Muscle of arm (tissue), 12 donors: ENCODE data around the gene CALB2. TPM values are rescaled to one million over a fixed set of nuclear protein-coding genes. Genes with fewer than 3 reads are reported as not detected.
"Not testable (repeated sequence)": the region's sequence is repeated elsewhere in the genome, so short reads cannot be mapped to it uniquely, and the experiment has no call there.

Source experiments
- DNase-seq: peaks from one replicate; pipeline ENCODE4 v3.0.0-alpha.2; 2013
- polyA plus RNA-seq, 12 donors: library from polyadenylated mRNA; unstranded; fragments of 120-200 nt; gene quantifications; one replicate each; pipeline ENCODE4 v1.2.1, GENCODE V29; 2013; ENCODE audit not compliant: insufficient read length in 12 of 12

Gene CALB2
- polyA plus RNA-seq, 12 donors, result 0.45 to 1.4 (median 0.71) TPM; not detected in 2

DNA sequence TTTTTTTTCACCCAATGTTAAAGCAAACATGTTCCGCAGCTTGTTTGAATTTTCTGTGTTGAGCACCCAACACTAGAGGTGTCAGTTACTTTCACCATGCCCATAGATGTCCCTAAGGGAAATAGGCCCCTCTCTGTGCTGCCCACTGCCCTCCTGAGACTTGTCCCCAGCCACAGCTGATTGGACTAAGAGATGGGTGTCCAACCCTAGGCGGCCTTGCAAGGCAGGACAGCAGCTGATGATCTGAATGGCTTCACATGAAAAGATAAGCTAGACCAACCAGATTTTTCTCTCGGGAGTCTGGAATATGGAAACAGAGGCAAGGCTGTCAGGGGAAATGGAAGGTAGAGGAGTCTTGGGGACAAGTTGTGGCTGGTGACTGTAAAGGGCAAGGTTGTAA, 6.1 kb upstream of the CALB2 start:
- no peak for DNase-seq

DNA sequence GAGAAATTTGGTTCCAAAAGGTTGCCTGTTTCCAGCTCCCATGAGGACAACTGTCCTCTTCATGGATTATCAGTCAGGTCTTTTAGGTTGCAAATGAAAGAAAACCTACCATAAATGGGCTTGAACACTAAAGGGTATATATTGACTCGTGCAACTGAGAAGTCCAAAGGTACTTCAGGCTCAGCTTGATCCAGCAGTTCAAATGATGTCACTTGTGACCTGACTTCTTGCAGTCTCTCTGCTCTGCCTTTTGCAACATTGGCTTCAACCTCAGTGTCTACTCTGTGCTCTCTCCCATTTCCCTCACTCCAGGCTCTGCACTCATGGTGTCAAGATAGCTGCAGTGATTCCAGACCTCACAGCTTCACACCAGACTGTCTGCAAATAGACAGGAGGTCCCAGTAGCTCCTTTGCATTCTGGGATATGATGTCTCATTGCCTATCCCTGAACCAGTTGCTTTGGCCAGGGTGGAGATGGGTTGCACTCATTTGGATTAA, 5.5 kb upstream of the CALB2 start:
- no peak for DNase-seq

DNA sequence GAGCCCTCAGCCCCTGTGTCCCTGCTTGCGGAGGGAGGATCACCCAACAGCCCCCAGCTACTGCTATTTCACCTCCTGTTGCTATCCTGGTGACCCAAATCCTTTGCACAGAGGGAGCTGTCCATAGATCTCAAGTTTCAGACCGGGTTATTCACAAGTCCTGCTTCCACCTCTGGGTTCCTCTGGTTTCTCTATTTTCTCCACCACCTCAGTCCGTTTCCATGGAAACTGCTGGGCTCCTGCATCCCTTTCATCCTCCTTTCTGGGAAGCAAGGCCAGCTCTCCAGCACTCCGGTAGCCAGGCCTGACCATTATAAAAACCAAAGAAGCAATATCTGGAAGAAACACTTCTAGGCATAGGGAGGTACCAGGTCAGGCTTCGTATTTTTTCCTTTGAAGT, 4.8 kb upstream of the CALB2 start:
- DNase-seq, result no peak

DNA sequence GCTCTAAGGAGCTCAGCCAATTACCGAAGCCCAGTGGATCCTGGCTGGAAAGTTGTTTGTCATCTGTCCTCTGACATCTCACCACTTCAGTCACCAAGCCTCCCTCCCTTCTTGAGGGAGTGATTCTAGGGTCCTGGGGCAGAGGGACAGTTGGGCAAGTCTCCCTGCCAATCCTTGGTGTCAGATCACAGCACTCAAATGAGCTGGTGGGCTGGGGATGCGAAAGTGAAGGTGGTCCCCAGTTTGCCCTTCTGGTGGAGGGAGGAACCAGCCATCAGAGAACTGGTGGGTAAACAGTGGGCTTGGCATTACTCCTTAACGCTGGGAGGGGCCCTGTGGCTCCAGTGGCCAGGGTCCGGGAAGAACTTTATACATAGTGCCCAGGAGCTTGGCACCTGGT, 4.4 kb upstream of the CALB2 start:
- no peak for DNase-seq

DNA sequence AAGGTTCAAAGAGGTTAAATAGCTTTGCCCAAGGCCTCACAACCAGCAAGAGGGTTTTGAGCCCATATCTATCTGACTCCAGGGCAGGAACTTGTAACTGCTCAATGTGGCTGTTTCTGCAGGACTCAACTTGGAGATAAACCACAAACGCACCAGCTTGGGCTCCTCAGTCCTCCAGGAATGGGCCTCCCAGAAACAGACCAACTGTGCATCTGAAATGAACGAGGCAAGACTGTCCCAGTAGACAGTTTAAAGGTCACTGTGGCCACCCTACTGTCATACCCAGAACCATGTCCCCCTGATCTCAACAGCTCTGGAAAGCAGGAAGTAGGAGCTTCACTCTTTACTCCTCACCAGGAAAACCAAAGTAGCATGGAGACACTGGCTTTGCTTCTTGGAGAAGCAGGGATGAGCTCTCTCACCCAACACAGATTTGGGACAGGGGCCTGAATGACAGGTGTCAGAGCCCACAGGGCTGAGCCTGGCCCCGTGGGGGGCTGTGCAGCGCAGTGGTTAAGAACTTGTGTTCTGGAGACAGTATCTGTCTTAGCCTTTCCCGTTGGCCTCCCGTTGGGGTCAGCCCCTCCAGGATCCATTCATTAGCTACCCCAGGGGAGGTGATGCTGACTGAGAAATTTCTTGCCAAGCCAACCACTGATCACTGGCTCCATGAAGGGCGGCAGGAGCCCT, 2.3 kb upstream of the CALB2 start:
- DNase-seq, result no peak

DNA sequence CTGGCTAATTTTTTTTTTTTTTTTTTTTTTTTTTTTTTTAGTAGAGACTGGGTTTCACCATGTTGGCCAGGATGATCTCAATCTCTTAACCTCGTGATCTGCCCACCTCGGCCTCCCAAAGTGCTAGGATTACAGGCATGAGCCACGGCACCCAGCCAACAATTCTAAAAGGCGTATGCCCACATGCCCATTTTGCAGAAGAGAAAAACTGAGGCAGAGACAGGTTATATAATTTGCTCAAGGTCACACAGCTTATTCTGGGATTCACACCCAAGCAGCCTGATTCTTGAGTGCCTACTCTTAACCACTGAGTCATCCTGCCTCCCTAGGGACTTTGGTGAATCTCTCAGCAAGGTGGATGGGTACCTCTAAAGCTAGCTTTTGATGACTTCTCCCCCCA, 1.6 kb upstream of the CALB2 start:
- DNase-seq, result not testable (repeated sequence)

DNA sequence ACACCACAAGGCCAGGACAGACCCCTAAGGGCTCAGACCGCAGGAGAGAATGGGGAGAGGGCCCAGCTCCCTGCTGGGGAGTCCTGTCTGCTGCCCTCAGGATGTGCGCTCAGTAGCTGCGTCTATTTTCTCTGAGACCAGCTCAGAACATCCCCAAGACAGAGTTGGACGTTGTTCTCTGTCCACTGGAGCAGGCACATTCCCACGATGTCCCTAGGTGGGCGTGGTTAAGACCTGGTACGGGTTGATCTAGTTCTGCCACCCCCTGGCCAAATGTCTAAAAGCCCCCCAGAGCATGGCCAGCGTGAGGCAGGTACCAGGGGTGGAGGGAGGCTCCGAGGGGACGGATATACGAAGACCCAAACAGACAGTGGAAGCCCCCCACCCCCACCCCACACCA, 842 bp upstream of the CALB2 start:
- DNase-seq, result no peak

DNA sequence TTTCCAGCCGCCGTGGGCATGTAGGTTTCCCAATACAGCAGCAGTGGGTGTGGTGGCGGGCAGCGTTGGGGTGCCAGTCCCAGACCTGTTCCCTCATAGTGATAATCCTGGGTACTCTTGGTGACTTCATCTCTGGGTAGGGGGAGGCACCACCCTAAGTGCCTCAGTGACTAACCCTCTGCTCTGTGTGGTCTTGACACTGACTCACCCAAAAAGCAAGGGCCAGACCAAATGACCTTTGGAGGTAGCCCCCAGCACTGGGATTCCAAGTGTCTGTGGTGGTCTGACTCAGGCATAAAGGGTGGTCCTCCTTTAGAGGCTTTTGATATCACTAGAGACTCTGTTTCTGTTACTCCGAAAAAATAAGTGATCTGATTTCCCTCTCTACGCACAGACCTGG, 908 bp downstream of the CALB2 start:
- no peak for DNase-seq

DNA sequence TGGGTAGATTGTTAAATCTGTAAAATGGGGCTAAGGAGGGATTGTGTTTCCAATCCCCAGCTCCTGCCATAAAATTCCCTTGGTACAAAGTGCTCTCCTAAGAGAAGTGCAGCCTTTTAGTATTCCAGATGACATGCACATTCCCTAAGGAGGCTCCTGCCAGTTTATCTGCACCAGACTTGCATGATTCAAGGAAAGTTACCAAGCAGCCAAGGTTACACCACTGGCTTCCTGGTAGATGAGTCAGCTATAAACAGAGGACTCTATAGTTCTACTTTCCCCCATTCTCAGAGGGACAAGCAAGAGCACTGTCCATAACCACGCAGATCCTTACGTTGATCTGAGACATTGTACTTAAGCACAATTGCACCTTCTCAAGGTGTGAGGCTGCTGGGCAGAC, 1.9 kb downstream of the CALB2 start:
- no peak for DNase-seq

DNA sequence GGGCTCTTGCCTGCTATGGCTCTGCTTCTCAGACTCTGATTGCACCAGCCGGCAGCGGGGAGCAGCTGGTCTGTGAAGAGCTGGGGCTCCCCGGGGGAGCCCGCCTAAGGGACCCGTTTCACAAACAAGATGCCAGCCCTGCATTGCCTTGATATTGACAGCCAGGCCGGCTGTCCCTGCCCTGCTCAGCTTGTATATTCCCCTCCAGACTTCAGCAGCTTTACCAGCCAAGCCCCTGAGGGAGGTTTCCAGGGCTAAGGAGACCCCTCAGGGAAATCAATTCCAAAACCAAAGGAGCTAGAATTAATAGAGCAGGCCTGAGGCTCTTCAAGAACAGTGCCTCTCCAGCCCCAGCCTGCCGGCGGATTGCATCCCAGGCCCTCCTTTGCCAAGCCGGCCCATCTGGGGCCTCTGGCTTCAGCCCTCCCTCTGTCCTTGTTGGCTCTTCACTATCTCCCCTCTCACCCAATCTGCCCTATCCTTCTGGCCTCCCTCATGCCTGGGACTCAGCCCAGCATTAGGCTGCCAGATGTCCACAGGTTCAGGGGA, 5.7 kb downstream of the CALB2 start:
- no peak for DNase-seq

DNA sequence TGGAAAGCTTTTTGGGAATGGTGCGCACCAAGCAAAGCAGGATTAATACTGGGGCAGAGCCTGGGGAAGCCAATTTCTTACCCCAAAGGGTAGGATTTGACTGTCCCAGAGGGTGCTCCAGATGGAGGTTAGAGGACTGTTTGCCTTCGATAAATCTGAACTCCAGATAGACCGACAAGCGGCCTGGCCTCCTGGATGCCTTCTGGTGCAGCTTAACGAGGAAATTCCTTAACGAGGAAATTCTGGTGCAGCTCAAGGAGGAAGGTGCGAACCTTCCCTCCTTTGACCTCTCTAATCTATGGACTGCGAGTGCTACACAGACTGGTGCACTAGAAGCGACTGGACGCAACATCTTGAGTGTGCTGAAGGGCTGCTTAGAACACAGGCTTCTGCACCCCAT, 6.5 kb downstream of the CALB2 start:
- DNase-seq, result no peak

DNA sequence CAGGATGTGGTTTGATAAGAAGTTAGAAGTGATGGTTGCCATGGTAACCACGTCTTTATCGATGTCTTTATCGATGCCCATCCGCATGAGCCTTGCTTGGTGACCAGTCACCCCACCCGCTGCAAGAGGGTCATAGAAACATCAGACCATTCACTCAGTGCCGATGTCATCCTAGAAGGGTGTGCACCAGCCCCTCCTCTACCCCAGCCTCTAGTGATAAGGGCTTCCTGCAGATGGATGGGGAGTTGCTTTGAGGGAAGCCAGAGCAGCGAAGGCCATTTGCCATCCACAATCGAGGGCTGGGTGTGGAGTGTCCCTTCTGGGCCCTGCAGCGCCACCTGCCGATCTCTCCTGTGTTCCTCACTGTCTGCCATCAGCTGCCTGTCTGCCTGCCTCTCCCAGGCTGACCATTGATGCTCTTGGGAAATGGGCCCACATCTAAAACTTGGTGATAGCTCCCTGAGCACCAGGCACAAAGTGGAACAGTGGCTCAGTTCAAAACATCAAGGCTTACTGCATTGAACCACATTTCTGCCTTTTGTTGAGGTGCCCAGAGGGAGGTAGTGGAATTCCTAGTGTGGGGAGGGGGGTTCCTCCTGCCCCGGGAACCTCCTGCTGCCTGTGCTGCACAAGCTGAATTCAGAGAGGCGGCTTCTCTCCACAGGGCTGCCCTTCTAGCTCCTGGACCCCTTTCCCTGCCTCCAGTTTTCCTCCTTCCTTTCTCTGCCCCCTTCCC, 8.9 kb downstream of the CALB2 start:
- DNase-seq, result no peak

DNA sequence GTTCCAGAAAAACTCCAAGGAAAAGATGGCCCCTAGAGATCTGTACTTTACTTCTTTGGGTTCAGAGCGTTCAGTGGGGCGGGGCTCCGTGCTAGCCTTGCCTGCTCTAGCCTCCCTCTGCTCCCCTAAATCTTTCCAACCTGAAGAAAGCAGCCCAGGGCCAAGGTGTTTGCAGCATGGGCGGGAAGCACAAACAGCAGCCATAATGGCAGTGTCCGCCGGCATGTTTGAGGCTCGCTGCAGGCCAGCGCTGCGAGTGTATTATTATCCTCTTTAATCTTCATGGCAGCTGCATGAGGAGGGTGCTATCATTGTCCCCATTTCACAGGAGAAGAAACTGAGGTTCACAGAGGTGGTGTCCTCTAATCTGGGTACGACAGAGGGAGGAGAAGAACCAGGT, 10.4 kb downstream of the CALB2 start:
- no peak for DNase-seq

DNA sequence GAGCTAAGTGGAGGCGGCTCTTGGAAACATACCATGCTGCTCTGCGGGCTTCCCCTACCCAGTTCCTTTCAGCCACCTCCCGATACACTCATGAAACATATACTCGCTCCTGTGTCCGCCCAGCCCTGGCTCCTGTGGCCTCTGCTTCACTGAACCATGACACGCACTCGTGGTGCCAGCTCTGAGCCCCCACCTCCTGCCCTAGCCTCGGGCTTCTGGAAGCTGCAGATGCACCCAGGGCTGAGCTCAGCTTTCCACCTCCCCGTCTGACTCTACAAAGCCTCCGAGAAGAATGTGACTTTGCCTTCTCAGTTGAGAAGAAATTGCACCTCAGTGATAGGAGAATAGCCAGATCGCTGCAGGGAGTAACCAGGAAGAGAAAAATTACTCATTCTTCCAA, 11.0 kb downstream of the CALB2 start:
- DNase-seq, result no peak

DNA sequence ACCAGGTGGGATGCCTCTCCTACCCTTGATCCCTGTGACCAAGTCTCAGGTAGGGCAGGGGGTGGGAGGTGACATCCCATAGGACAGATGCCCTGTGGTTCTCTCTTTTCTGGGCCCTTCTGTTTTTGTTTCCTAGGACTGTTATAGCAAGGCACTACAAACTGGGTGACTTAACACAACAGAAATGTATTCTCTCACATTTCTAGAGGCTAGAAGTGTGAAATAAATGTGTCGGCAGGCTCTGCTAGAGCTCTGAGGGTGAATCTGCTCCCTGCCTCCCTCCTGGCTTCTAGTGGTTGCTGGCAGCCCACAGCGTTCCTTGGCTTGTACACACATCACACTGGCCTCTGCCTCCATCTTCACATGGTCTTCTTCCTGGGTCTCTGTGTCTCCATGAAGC, 12.7 kb downstream of the CALB2 start:
- no peak for DNase-seq

DNA sequence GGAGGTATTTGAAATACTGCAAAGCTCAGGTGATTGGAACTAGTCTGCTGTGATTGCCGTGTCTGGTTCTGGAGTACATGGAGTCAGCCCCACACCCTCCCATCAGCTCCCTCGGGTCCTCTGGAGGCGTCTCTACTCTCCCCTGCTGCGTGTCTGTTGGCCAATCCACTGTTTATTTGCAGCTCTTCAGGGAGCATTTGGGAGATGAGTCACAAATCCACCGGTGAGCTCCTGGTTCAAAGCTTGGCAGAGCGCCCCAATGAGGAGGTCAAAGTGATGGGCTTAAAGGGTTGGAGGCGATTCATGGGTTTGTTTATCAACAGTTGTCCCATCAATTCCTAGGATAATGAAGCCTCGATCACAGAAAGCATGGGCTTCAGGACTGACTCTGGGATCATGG, 14.6 kb downstream of the CALB2 start:
- DNase-seq, result no peak

DNA sequence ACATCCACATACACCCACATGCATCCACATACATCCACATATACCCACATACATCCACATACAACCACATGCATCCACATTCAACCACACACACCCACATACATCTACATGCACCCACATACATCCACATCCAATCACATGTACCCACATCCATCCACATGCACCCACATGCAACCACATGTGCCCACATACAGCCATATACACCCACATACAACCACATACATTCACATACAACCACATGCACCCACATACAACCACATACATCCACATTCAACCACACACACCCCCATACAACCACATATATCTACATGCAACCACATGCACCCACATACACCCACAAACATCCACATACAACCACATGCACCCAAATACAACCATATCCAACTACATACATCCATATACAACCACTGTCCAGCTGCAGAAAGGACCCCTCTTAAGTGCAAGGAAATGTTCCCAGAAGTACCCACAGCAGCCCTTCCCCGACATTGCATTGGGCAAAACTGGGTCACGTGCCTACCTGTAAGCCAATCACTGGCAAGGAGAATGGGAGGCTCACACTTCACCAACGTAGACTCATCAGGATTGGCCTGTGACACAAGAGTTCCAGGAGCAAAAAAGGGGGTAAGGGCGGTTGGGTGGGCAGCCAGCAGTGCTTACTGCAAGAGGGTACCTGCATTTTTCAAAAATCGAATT, 18.1 kb downstream of the CALB2 start:
- no peak for DNase-seq

DNA sequence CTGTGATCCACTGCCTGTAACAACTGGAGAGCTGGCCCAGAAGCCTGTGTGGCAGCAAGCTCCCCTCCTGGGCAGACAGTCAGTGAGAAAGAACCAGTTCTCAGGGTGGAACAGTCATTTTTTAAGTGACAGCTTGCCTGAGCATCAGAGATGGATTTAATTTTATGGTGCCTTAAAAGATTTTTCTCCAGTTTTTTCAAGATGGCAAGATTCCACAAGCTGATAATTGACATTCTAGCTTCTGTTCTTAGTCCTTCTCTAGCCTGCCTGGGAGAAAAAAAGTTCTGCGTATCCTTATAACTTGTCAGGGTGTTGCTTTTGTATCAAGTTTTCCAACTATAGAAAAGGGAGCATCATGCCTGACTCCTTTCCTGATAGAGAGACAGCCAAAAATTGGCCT, 21.2 kb downstream of the CALB2 start:
- no peak for DNase-seq

DNA sequence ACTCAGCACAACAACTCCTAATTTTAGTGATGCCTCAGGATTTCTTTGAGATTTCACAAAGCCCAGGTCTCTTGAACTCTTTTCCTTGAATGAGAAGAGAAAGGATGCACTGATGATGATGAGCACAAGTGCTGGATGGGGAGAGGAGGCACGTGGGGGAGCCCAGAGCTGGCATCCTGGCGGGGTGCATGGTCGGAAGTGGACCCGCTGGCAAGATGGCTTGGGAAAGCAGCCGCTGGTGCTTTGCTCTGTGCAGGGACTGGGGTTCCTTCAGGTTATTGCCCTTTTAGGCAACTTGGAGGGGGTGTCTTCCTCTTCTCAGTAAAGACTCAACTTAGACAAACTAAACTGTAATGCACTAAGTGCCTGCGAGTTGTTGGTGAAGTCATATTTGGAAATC, 22.3 kb downstream of the CALB2 start:
- DNase-seq, result no peak

DNA sequence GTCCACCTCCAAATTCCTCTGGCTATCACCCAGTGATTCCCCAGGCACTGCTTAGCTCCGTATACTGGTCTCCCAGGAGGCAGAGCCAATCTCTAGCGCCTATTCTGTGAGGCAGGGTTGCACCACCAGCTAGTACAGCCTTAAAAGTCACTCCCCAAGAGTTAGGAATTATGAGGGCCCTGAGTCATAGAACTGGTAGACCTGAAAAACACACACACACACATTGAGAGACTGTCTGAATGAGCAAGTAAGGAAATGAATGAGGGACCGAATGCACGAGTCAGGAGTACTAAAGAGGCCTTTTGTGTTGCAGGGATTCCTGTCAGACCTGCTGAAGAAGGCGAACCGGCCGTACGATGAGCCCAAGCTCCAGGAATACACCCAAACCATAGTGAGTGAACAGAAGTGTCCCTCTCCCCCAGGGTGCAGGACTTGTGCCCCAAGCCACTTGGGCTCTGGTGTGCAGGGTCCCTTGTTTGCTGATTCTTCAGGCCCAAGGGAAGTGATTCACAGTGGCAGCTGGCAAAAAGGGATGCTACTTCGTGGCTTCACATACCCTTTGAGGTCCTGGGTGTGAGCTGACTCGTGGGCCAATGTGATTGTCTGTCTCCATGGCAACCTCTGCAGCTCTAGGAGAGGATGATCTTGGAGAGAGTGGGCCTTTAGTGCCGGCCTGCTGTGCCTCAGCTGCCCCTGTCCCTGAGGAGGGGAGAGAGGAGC, 24.7 kb downstream of the CALB2 start:
- DNase-seq, result no peak

DNA sequence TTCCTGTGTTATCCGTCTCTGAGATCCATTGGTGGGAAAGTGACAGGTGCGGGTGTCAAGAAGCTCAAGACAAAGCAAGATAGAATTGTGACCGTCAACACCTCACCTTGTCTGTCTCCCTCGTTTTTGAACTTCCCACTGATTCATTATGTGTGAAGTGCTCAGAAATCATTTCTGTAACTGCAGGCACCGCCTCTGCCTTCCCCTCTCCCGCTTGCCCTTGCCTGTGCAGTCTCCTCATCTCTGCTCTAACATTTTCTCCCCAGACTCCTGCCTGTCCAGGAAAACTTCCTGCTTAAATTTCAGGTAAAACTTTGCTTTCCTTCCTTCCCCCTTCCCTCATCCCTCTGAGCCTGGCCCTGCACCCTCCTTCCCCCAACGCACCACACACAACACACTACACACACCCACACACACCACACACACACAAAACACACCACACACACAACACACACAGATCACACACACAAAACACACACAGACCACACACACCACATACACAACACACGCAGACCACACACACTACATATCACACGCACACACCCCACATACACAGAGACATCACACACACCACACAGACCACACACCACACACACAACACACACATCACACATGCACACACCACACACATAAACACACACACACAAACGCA, 25.7 kb downstream of the CALB2 start:
- DNase-seq, result no peak
